H1 (cell line): ENCODE measurements around the gene CD300LF. TPM values are rescaled to one million over a fixed set of nuclear protein-coding genes. Genes with fewer than 3 reads are reported as not detected.

Experiments used
- CTCF ChIA-PET: fragments of 300-600 bp; sonication (Branson Sonifier 250); formaldehyde crosslinking; loops from one replicate; lab custom pipeline; 2021; ENCODE audit not compliant: partially characterized antibody; lab: Charles Lee
- POLR2A ChIA-PET: fragments of 300-600 bp; sonication (Branson Sonifier 250); formaldehyde crosslinking; loops from one replicate; lab custom pipeline; 2021; ENCODE audit warnings: inconsistent platforms; ENCODE audit not compliant: partially characterized antibody; lab: Charles Lee
- DNase-seq, 2 experiments: peaks; one replicate each; pipeline versions ENCODE4 v3.0.0 to v3.0.0-alpha.2; 2010 to 2022; ENCODE audit warnings: low spot score in 2 of 2, low read depth in 1 of 2, mixed read lengths in 1 of 2
- FAIRE-seq: peaks from 2 replicates; lab custom pipeline; 2011; peaks lifted over from hg19 to GRCh38; lab: Jason Lieb, UNC
- H2AFZ ChIP-seq: 2 replicates; pipeline ENCODE4 v1.8.1; 2012; ENCODE audit warnings: low read length, inconsistent platforms
- H2AK5ac ChIP-seq: 2 replicates; pipeline ENCODE4 v1.6.1; 2013; ENCODE audit warnings: low read depth, low read length
- H2BK120ac ChIP-seq: replicated peaks from 2 replicates; pipeline ENCODE3; 2013; ENCODE audit warnings: low read depth, low read length, inconsistent platforms
- H2BK12ac ChIP-seq: 2 replicates; pipeline ENCODE4 v1.6.1; 2013; ENCODE audit warnings: low read depth, low read length
- H2BK15ac ChIP-seq: 2 replicates; pipeline ENCODE4 v1.6.1; 2013; ENCODE audit warnings: low read length
- H2BK20ac ChIP-seq: 2 replicates; pipeline ENCODE4 v1.6.1; 2013; ENCODE audit warnings: low read length
- H2BK5ac ChIP-seq: 2 replicates; pipeline ENCODE4 v1.6.1; 2013; ENCODE audit warnings: low read depth, low read length
- H3K14ac ChIP-seq: 2 replicates; pipeline ENCODE4 v1.6.1; 2013; ENCODE audit warnings: inconsistent platforms; ENCODE audit not compliant: insufficient read length
- H3K18ac ChIP-seq: 2 replicates; pipeline ENCODE4 v1.6.1; 2013; ENCODE audit warnings: low read length; ENCODE audit errors: extremely low read depth
- H3K23ac ChIP-seq: 2 replicates; pipeline ENCODE4 v1.6.1; 2013; ENCODE audit warnings: inconsistent platforms; ENCODE audit not compliant: insufficient read length
- H3K23me2 ChIP-seq: 2 replicates; pipeline ENCODE4 v1.6.1; 2013; ENCODE audit warnings: low read depth, low read length
- H3K27ac ChIP-seq: 2 replicates; pipeline ENCODE4 v1.6.1; 2011; ENCODE audit warnings: low read depth, low read length, inconsistent platforms
- H3K27me3 ChIP-seq, 4 experiments: replicated peaks in 1 of 4; 1 replicate in 1 of 4; 2 replicates in 3 of 4; pipeline versions ENCODE4 v1.6.1 to v1.8.1; 2011 to 2013; ENCODE audit warnings: low read length in 3 of 4, mild to moderate bottlenecking in 3 of 4, inconsistent platforms in 2 of 4, mixed read lengths in 2 of 4, moderate library complexity in 1 of 4; ENCODE audit not compliant: control insufficient read depth in 3 of 4, insufficient read depth in 3 of 4; ENCODE audit errors: extremely low read depth in 1 of 4
- H3K36me3 ChIP-seq, 4 experiments: 2 replicates each; pipeline versions ENCODE4 v1.6.1 to v1.8.1; 2011 to 2013; ENCODE audit warnings: mild to moderate bottlenecking in 4 of 4, low read length in 3 of 4, moderate library complexity in 2 of 4, control low read depth in 1 of 4, inconsistent platforms in 1 of 4; ENCODE audit not compliant: insufficient read depth in 4 of 4, control insufficient read depth in 2 of 4
- H3K4ac ChIP-seq: replicated peaks from 2 replicates; pipeline ENCODE3; 2013; ENCODE audit warnings: low read length, low read depth, mixed read lengths, inconsistent platforms; ENCODE audit not compliant: insufficient read length
- H3K4me1 ChIP-seq, 4 experiments: replicated peaks in 1 of 4; 1 replicate in 1 of 4; 2 replicates in 3 of 4; pipeline versions ENCODE4 v1.6.1 to v1.8.1; 2011 to 2013; ENCODE audit warnings: low read length in 3 of 4, inconsistent platforms in 2 of 4, mixed read lengths in 1 of 4; ENCODE audit not compliant: insufficient read depth in 4 of 4, control insufficient read depth in 3 of 4
- H3K4me2 ChIP-seq, 2 experiments: 2 replicates each; pipeline versions ENCODE4 v1.6.1 to v1.8.1; 2011 to 2013; ENCODE audit warnings: low read depth in 2 of 2, low read length in 2 of 2, control low read depth in 1 of 2, inconsistent platforms in 1 of 2, mild to moderate bottlenecking in 1 of 2; ENCODE audit not compliant: insufficient read depth in 1 of 2
- H3K4me3 ChIP-seq, 4 experiments: fragments of 200-600, 300-600 bp in 1 of 4; sonication (generic), shearing (Covaris generic), sonication (Bioruptor Twin) in 1 of 4; 2 replicates each; pipeline versions ENCODE4 v1.5.1 to v1.8.1; 2011 to 2016; ENCODE audit warnings: low read length in 4 of 4, low read depth in 3 of 4, control low read depth in 2 of 4, inconsistent platforms in 2 of 4, mild to moderate bottlenecking in 2 of 4, mixed read lengths in 1 of 4, moderate library complexity in 1 of 4; ENCODE audit not compliant: insufficient read depth in 2 of 4; ENCODE audit errors: extremely low read depth in 1 of 4
- H3K56ac ChIP-seq: replicated peaks from 2 replicates; pipeline ENCODE3; 2013; ENCODE audit warnings: low read depth, mild to moderate bottlenecking, mixed read lengths, low read length, inconsistent platforms; ENCODE audit not compliant: insufficient read length
- H3K79me1 ChIP-seq: 2 replicates; pipeline ENCODE4 v1.6.1; 2013; ENCODE audit warnings: low read depth, low read length, control low read depth
- H3K79me2 ChIP-seq, 2 experiments: 2 replicates each; pipeline versions ENCODE4 v1.6.1 to v1.8.1; 2012 to 2013; ENCODE audit warnings: low read length in 2 of 2, mild to moderate bottlenecking in 2 of 2, inconsistent platforms in 1 of 2; ENCODE audit not compliant: insufficient read depth in 2 of 2, control insufficient read depth in 1 of 2
- H3K9ac ChIP-seq, 4 experiments: replicated peaks in 1 of 4; 1 replicate in 1 of 4; 2 replicates in 3 of 4; pipeline versions ENCODE4 v1.6.1 to v1.8.1; 2011 to 2013; ENCODE audit warnings: low read depth in 3 of 4, low read length in 3 of 4, control low read depth in 2 of 4, mild to moderate bottlenecking in 2 of 4, moderate library complexity in 2 of 4, inconsistent platforms in 1 of 4; ENCODE audit errors: extremely low read depth in 1 of 4
- H3K9me3 ChIP-seq, 2 experiments: 2 replicates each; pipeline versions ENCODE4 v1.6.1 to v1.8.1; 2012 to 2013; ENCODE audit warnings: mild to moderate bottlenecking in 2 of 2, moderate library complexity in 2 of 2, control low read depth in 1 of 2, inconsistent platforms in 1 of 2, low read depth in 1 of 2, low read length in 1 of 2, mixed read lengths in 1 of 2; ENCODE audit not compliant: insufficient read depth in 2 of 2
- H4K20me1 ChIP-seq, 2 experiments: replicated peaks in 1 of 2; 2 replicates each; pipeline versions ENCODE3 to v1.8.1; 2011 to 2013; ENCODE audit warnings: inconsistent platforms in 2 of 2, low read length in 2 of 2, mild to moderate bottlenecking in 1 of 2; ENCODE audit not compliant: insufficient read depth in 2 of 2, control insufficient read depth in 1 of 2
- H4K5ac ChIP-seq: 2 replicates; pipeline ENCODE4 v1.6.1; 2013; ENCODE audit warnings: low read length, low read depth, mixed read lengths, inconsistent platforms; ENCODE audit not compliant: insufficient read length
- H4K8ac ChIP-seq: 2 replicates; pipeline ENCODE4 v1.8.0; 2013; ENCODE audit warnings: mild to moderate bottlenecking, moderate library complexity, low read length, inconsistent platforms; ENCODE audit not compliant: insufficient read depth; ENCODE audit errors: extremely low read depth
- H4K91ac ChIP-seq: replicated peaks from 2 replicates; pipeline ENCODE3; 2013; ENCODE audit warnings: low read length, mixed read lengths, inconsistent platforms; ENCODE audit not compliant: insufficient read length
- BRCA1 ChIP-seq: IDR thresholded peaks from 2 replicates; pipeline ENCODE4 v1.6.1; 2012; ENCODE audit warnings: low read depth, low read length, improper control_type of control experiment
- CBX8 ChIP-seq: fragments of 300-800, 300-1000 bp; sonication (generic); IDR thresholded peaks from 2 replicates; pipeline ENCODE4 v1.7.1; 2016; ENCODE audit warnings: low read depth, low read length, borderline replicate concordance
- CTBP2 ChIP-seq: IDR thresholded peaks from 2 replicates; pipeline ENCODE4 v1.7.0; 2011; ENCODE audit warnings: borderline replicate concordance, mild to moderate bottlenecking, moderate library complexity, mixed read lengths, low read length; ENCODE audit not compliant: insufficient read depth, insufficient read length
- GTF2F1 ChIP-seq: IDR thresholded peaks from 2 replicates; pipeline ENCODE4 v1.6.1; 2012; ENCODE audit warnings: low read depth, low read length, improper control_type of control experiment, borderline replicate concordance
- JUN ChIP-seq: IDR thresholded peaks from 2 replicates; pipeline ENCODE4 v1.6.1; 2011; ENCODE audit warnings: low read depth, mild to moderate bottlenecking, improper control_type of control experiment, low read length
- KDM4A ChIP-seq: IDR thresholded peaks from one replicate; pipeline ENCODE4 v1.7.1; 2012; ENCODE audit warnings: low read depth, mild to moderate bottlenecking, moderate library complexity, low read length, inconsistent platforms; ENCODE audit not compliant: severe bottlenecking
- MAFK ChIP-seq: IDR thresholded peaks from 2 replicates; pipeline ENCODE4 v1.6.1; 2012; ENCODE audit warnings: low read depth, mild to moderate bottlenecking, improper control_type of control experiment, low read length
- SAP30 ChIP-seq: fragments of 300-600 bp; sonication (generic); IDR thresholded peaks from 2 replicates; pipeline ENCODE4 v1.7.1; 2012; ENCODE audit warnings: low read length, moderate library complexity, mild to moderate bottlenecking, inconsistent platforms; ENCODE audit not compliant: insufficient read depth, insufficient replicate concordance
- SRF ChIP-seq: IDR thresholded peaks from 2 replicates; pipeline ENCODE4 v1.6.1; 2011; ENCODE audit warnings: mild to moderate bottlenecking, low read depth, low read length, moderate library complexity
- WGBS, 2 experiments: shearing (Covaris generic) in 1 of 2; methylation state at CpG; one replicate each; pipeline versions ENCODE4 v1.1.6 to v1.1.7; 2013 to 2015; ENCODE audit warnings: low lambda C conversion rate in 2 of 2, mixed read lengths in 2 of 2, inconsistent platforms in 1 of 2, low coverage in 1 of 2, missing lambda C conversion rate in 1 of 2; ENCODE audit not compliant: insufficient replicate concordance in 2 of 2, insufficient coverage in 1 of 2, insufficient read length in 1 of 2; ENCODE audit errors: extremely low coverage in 1 of 2, missing lambda C conversion rate in 1 of 2; 5-methylcytosine and 5-hydroxymethylcytosine counted together
- polyA plus RNA-seq, 7 experiments: library from polyadenylated mRNA; depleted of rRNA in 3 of 7; stranded (reverse) in 5 of 7; unstranded in 2 of 7; fragments of >200 nt in 5 of 7; fragments of 200-250 nt in 2 of 7; gene quantifications; 1 replicate in 5 of 7; 2 replicates in 1 of 7; 4 replicates in 1 of 7; pipeline versions ENCODE4 v1.2.1 to v1.2.3, GENCODE V29; 2011 to 2013; ENCODE audit warnings: missing spikeins in 2 of 7, mixed read lengths in 2 of 7
- total RNA-seq: library from RNA; stranded (reverse); fragmentation: NEBNext Ultra II Directional; extraction: Animal tissue kit (Norgen Biotek cat#: 25700); gene quantifications from 2 replicates; pipeline ENCODE4 v1.2.1, GENCODE V29; 2021
- TF ChIP-seq, protein P1 (sequence below): IDR thresholded peaks from 2 replicates; pipeline ENCODE4 v1.6.1; 2012; ENCODE audit warnings: inconsistent platforms

The CD300LF gene
- total and polyA plus RNA-seq, 2 of the 8 experiments (the other 6 are each of a cell fraction or from before 2014, with no cell fraction given), result not detected

DNA sequence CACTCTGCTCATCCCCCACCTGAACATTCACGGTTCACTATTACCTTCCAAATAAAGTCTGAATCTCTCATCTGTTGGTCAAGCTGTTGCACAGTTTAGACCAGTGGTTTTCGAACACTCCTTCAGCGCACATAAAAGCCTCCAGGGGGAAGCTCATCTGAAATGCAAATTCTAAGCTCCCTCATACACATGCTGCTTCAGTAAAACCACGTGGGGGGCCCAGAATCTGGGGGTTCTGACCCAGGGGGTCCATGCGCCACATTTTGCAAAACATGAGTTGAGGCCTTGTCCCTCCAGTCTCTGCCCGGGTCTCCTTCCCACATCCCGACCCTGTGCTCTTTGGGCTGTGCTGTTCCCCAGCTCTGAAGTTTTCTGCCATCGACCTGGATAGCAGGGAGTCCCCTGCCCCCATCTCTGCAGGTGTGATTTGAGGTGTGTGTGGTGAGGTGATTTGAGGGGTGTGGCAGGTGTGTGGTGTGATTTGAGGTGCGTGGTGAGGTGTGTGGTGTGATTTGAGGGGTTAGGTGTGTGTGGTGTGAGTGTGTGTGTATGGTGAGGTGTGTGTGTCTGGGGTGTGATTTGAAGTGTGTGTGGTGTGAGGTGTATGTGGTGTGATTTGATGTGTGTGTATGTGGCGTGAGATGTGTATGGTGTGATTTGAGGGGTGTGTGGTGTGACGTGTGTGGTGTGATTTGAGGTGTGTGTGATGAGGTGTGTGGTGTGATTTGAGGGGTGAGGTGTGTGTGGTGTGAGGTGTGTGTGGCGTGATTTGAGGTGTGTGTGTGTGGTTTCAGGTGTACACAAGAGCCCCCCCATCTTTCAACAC, 19.5 kb upstream of the CD300LF start:
- Histone ChIP-seq H3K4me1 (peaks cover 0 to 7% (median 1%) of the 10 kb centered on the region in 4 experiments; a peak in 3 of 7 replicates), H3K4me2 (no peak overlapping the region), H2BK5ac (peak overlapping the region; percentile 60), H3K9ac (peak overlapping the region in 1 of 4 experiments; percentile 13; a peak in 1 of 7 replicates), H3K27ac (no peak overlapping the region), H3K23ac (no peak overlapping the region), H3K4me3 (no peak overlapping the region), H3K56ac (peak overlapping the region; percentile 90), H3K79me2 (no peaks in the 10 kb centered on the region), H3K79me1 (peaks cover 3% of the 10 kb centered on the region; the same call in 1 of the 2 replicates), H3K14ac (no peak overlapping the region), H2BK20ac (no peak overlapping the region), H4K8ac (no peak overlapping the region), H3K18ac (no peak overlapping the region), H3K27me3 (peaks cover 0 to 5% (median 2%) of the 10 kb centered on the region in 4 experiments; a peak in 4 of 7 replicates), H2AK5ac (0 out of 2 replicates have a peak overlapping the region, but pooled peaks have one; percentile 9), H4K20me1 (peaks cover 0 to 7% of the 10 kb centered on the region in 2 experiments), H3K9me3 (peaks cover 0 to 9% of the 10 kb centered on the region in 2 experiments; a peak in 1 of 4 replicates), H3K23me2 (peaks cover 21% of the 10 kb centered on the region), H3K36me3 (no peaks in the 10 kb centered on the region), H2BK15ac (0 out of 2 replicates have a peak overlapping the region, but pooled peaks have one; percentile 97), H3K4ac (no peak overlapping the region), H4K91ac (no peak overlapping the region), H2BK12ac (peak overlapping the region; percentile 98), H2BK120ac (no peak overlapping the region), H2AFZ (no peak overlapping the region), H4K5ac (no peak overlapping the region)
- no peak for DNase-seq
- POLR2A ChIA-PET, result no interaction called here
- FAIRE-seq, result no peak
- 82 to 98% methylated on average over 4 to 12 of the region's 12 CpGs for WGBS, 2 experiments
- CTCF ChIA-PET, result interaction anchor here (0.6 to 0.9 kb wide), 2 partner anchors 23 to 96 kb away, joined by 3 to 5 read pairs; no protein-coding TSS in a partner anchor
- TF ChIP-seq BRCA1, result no peak
- TF ChIP-seq GTF2F1, result no peak
- no peak for TF ChIP-seq SAP30
- TF ChIP-seq CBX8, result no peak
- TF ChIP-seq JUN, result no peak
- TF ChIP-seq CTBP2, result no peak
- TF ChIP-seq KDM4A, result no peak
- no peak for TF ChIP-seq MAFK
- TF ChIP-seq SRF, result no peak
- TF ChIP-seq, protein P1, sequence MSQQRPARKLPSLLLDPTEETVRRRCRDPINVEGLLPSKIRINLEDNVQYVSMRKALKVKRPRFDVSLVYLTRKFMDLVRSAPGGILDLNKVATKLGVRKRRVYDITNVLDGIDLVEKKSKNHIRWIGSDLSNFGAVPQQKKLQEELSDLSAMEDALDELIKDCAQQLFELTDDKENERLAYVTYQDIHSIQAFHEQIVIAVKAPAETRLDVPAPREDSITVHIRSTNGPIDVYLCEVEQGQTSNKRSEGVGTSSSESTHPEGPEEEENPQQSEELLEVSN, result no peak
